Uterus (tissue), 2 donors: Measurements from ENCODE around the gene IGFLR1.
"Not testable (repeated sequence)": the region's sequence is repeated elsewhere in the genome, so short reads cannot be mapped to it uniquely, and the experiment has no call there.

Source experiments
- POLR2A ChIP-seq, 2 donors: fragments of 450-650 bp; IDR thresholded peaks; one replicate each; pipeline ENCODE4 v1.6.1; 2016; ENCODE audit warnings: antibody characterized with exemption in 2 of 2, mild to moderate bottlenecking in 1 of 2, moderate library complexity in 1 of 2
- TF ChIP-seq, protein P1 (sequence below), 4 experiments: fragments of 200-600 bp in 2 of 4; fragments of 450-650 bp in 2 of 4; sonication (generic) in 2 of 4; IDR thresholded peaks; one replicate each; pipeline ENCODE4 v1.5.1; 2016 to 2019; ENCODE audit warnings: antibody characterized with exemption in 4 of 4, mild to moderate bottlenecking in 2 of 4, moderate library complexity in 1 of 4

DNA sequence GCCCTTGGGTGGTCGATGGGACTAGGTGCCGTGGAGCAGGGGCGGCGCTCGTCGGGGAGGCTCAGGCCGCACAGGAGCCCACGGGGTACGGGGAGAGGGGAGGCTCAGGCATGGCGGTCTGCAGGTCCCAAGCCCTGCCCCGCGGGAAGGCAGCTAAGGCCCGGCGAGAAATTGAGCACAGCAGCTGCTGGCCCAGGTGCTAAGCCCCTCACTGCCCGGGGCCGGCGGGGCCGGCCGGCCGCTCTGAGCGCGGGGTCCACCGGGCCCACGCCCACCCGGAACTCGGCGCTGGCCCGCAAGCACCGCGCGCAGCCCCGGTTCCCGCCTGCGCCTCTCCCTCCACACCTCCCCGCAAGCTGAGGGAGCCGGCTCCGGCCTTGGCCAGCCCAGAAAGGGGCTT, 51.1 kb downstream of the IGFLR1 start:
- TF ChIP-seq, protein P1, sequence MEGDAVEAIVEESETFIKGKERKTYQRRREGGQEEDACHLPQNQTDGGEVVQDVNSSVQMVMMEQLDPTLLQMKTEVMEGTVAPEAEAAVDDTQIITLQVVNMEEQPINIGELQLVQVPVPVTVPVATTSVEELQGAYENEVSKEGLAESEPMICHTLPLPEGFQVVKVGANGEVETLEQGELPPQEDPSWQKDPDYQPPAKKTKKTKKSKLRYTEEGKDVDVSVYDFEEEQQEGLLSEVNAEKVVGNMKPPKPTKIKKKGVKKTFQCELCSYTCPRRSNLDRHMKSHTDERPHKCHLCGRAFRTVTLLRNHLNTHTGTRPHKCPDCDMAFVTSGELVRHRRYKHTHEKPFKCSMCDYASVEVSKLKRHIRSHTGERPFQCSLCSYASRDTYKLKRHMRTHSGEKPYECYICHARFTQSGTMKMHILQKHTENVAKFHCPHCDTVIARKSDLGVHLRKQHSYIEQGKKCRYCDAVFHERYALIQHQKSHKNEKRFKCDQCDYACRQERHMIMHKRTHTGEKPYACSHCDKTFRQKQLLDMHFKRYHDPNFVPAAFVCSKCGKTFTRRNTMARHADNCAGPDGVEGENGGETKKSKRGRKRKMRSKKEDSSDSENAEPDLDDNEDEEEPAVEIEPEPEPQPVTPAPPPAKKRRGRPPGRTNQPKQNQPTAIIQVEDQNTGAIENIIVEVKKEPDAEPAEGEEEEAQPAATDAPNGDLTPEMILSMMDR (IDR thresholded peaks at IDR 0.05), result not testable (repeated sequence)
- TF ChIP-seq POLR2A (IDR thresholded peaks at IDR 0.05), result not testable (repeated sequence)
